GM12892 (cell line): ENCODE data around the gene ARHGDIB.

Source experiments
- POLR2A ChIP-seq: IDR thresholded peaks from 2 replicates; pipeline ENCODE4 v1.6.1; 2011; ENCODE audit warnings: low read depth, low read length, control low read depth
- POLR2AphosphoS5 ChIP-seq: IDR thresholded peaks from 2 replicates; pipeline ENCODE4 v1.6.1; 2011; ENCODE audit warnings: low read depth, low read length, control low read depth
- TAF1 ChIP-seq: IDR thresholded peaks from 2 replicates; pipeline ENCODE4 v1.6.1; 2011; ENCODE audit warnings: low read depth, mild to moderate bottlenecking, control low read depth, low read length, borderline replicate concordance

DNA sequence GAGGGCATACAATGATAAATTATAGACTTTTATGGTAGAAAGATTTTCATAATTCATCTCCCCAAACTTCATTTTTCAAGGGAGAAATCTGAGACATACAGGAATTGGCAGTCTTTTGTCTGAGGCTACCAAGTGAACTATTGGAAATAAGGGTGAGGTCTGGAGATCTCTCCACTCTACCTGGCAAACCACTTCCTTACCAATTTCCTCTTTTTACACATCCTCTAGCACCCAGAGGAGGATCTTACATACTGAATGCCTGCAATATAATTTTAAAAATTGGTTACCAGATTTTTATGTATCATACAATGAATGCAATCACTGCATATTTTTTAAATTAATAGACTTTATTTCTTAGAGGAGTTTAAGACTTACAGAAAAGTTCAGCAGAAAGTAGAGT lies 18.1 kb upstream of the ARHGDIB start:
- no peak for TF ChIP-seq POLR2A
- TF ChIP-seq POLR2AphosphoS5 = no peak
- TF ChIP-seq TAF1 = no peak
